Measurements from ENCODE around the gene USP6. TPM values are rescaled to one million over a fixed set of nuclear protein-coding genes. Genes with fewer than 3 reads are reported as not detected.

USP6 gene
- total and polyA plus RNA-seq, 10 of the 15 experiments (the other 5 are each of a cell fraction or from before 2014, with no cell fraction given): under 0.01 to 0.39 (median 0.10) TPM; not detected in 2

DNA sequence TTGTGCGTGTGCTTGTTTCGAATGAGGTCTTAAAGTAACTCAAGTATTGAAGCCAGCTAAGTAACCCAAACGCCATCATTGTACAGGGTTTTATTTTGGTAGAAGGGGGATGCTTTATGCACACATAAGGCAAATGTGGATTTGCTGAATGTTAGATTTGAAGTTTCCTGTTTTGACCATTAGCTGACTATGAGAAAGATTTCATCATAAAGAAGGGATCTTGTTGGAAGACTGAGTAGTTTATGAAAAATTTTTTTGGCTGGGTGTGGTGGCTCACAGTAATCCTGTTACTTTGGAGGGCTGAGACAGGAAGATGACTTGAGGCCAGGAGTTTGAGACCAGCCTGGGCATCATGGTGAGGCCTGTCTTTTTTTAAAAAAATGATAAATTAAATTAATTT, 47.6 kb upstream of the USP6 start:
- DNase-seq (ENCODE audit: low read depth, low spot score) (no peak), FAIRE-seq (no peak), ATAC-seq (no peak)
- no peaks in the 10 kb centered on the region for H3K9me3 ChIP-seq (replicated peaks; ENCODE audit: control insufficient read depth, insufficient read depth, low read length)
- no peak overlapping the region for H3K27ac ChIP-seq (ENCODE audit: control insufficient read depth, insufficient read depth)
- POLR2A ChIA-PET: no interaction called here
- CTCF ChIA-PET: interaction anchor here (1.7 kb wide), 1 partner anchor 159 kb away, joined by 4 read pairs; no protein-coding TSS in a partner anchor
- RAD21 ChIA-PET (ENCODE audit: unreplicated experiment): interaction anchor here (1.2 kb wide), 1 partner anchor 36 kb away, joined by 4 read pairs; no protein-coding TSS in a partner anchor
- H4K20me1 ChIP-seq (ENCODE audit: control insufficient read depth, insufficient read depth): no peaks in the 10 kb centered on the region
- no peaks in the 10 kb centered on the region for H3K4me1 ChIP-seq (ENCODE audit: control insufficient read depth, insufficient read depth, low read length)
- in situ Hi-C loops (cut with MboI): loop anchor here (5.0 kb wide), 1 partner anchor 86 kb away; no protein-coding TSS in a partner anchor
- TF ChIP-seq RCOR1 (conservative IDR thresholded peaks at IDR 0.05; ENCODE audit: low read depth, low read length) (no peak), ZNF207 (IDR thresholded peaks at IDR 0.05; ENCODE audit: borderline replicate concordance) (no peak), STAT1 (conservative IDR thresholded peaks at IDR 0.05) (no peak), TCF12 (IDR thresholded peaks at IDR 0.05; ENCODE audit: low read depth, low read length) (no peak), SUZ12 (IDR thresholded peaks at IDR 0.05; ENCODE audit: unreplicated experiment) (no peak), CREB1 (IDR thresholded peaks at IDR 0.05; ENCODE audit: low read depth) (no peak), RBBP5 (conservative IDR thresholded peaks at IDR 0.05) (no peak), NFIC (IDR thresholded peaks at IDR 0.05; ENCODE audit: low read depth, low read length) (no peak), MEF2A (IDR thresholded peaks at IDR 0.05; ENCODE audit: insufficient read depth, low read depth, low read length) (no peak)
- TF ChIP-seq, protein P1, sequence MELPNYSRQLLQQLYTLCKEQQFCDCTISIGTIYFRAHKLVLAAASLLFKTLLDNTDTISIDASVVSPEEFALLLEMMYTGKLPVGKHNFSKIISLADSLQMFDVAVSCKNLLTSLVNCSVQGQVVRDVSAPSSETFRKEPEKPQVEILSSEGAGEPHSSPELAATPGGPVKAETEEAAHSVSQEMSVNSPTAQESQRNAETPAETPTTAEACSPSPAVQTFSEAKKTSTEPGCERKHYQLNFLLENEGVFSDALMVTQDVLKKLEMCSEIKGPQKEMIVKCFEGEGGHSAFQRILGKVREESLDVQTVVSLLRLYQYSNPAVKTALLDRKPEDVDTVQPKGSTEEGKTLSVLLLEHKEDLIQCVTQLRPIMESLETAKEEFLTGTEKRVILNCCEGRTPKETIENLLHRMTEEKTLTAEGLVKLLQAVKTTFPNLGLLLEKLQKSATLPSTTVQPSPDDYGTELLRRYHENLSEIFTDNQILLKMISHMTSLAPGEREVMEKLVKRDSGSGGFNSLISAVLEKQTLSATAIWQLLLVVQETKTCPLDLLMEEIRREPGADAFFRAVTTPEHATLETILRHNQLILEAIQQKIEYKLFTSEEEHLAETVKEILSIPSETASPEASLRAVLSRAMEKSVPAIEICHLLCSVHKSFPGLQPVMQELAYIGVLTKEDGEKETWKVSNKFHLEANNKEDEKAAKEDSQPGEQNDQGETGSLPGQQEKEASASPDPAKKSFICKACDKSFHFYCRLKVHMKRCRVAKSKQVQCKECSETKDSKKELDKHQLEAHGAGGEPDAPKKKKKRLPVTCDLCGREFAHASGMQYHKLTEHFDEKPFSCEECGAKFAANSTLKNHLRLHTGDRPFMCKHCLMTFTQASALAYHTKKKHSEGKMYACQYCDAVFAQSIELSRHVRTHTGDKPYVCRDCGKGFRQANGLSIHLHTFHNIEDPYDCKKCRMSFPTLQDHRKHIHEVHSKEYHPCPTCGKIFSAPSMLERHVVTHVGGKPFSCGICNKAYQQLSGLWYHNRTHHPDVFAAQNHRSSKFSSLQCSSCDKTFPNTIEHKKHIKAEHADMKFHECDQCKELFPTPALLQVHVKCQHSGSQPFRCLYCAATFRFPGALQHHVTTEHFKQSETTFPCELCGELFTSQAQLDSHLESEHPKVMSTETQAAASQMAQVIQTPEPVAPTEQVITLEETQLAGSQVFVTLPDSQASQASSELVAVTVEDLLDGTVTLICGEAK (IDR thresholded peaks at IDR 0.05; ENCODE audit: borderline replicate concordance): no peak
- H3K4me2 ChIP-seq (ENCODE audit: control insufficient read depth, insufficient read depth): no peak overlapping the region
- intact Hi-C loops (cut with micrococcal nuclease; ENCODE audit: unreplicated experiment): no loop called here
- no peak overlapping the region for H3K9ac ChIP-seq (ENCODE audit: control insufficient read depth, insufficient read depth, low read length)
- no peaks in the 10 kb centered on the region for H3K79me2 ChIP-seq (ENCODE audit: control insufficient read depth, insufficient read depth, low read length)
- SMC1A ChIA-PET (ENCODE audit: uncharacterized antibody, unreplicated experiment): no interaction called here
- H3K27me3 ChIP-seq (replicated peaks in 1 of 2; ENCODE audit: control insufficient read depth in 2 of 2, insufficient read depth in 2 of 2, low read length in 1 of 2): no peaks in the 10 kb centered on the region; a peak in 1 of 4 replicates
- BruUV-seq (replicated peaks): no TSS peak
- H2AFZ ChIP-seq (ENCODE audit: control insufficient read depth, low read depth, low read length): no peak overlapping the region
- no peaks in the 10 kb centered on the region for H3K36me3 ChIP-seq (ENCODE audit: control insufficient read depth in 2 of 2, insufficient read depth in 2 of 2, low read length in 1 of 2)
- WGBS (ENCODE audit: insufficient coverage, insufficient replicate concordance, low lambda C conversion rate, missing lambda C conversion rate): 93% methylated on average over 3 of the region's 3 CpGs
- no peak overlapping the region for H3K4me3 ChIP-seq

All from GM12878 (cell line).